Vagina (tissue), 2 donors: ENCODE data around the gene ANK2. TPM values are rescaled to one million over a fixed set of nuclear protein-coding genes. Genes with fewer than 3 reads are reported as not detected.

Experiments
- DNase-seq, 2 donors: peaks; one replicate each; pipeline ENCODE4 v3.0.0-alpha.2; 2017; ENCODE audit errors: extremely low spot score in 2 of 2
- H3K27ac ChIP-seq: fragments of 200-600 bp; sonication (generic); one replicate; pipeline ENCODE4 v1.5.1; 2019
- H3K27me3 ChIP-seq: fragments of 200-600 bp; sonication (generic); one replicate; pipeline ENCODE4 v1.5.1; 2019
- H3K36me3 ChIP-seq, 2 donors: fragments of 200-600 bp; sonication (generic); one replicate each; pipeline ENCODE4 v1.5.1; 2017 to 2019
- H3K4me1 ChIP-seq: fragments of 200-600 bp; sonication (generic); one replicate; pipeline ENCODE4 v1.5.1; 2019
- H3K4me3 ChIP-seq, 2 donors: fragments of 200-600 bp; sonication (generic); 1 replicate in 1 of 2; 2 replicates in 1 of 2; pipeline ENCODE4 v1.5.1; 2016 to 2019
- H3K9me3 ChIP-seq: fragments of 200-600 bp; sonication (generic); one replicate; pipeline ENCODE4 v1.5.1; 2019
- POLR2A ChIP-seq, 2 donors: fragments of 450-650 bp; IDR thresholded peaks; one replicate each; pipeline ENCODE4 v1.6.1; 2017; ENCODE audit warnings: antibody characterized with exemption in 2 of 2, mild to moderate bottlenecking in 2 of 2, moderate library complexity in 2 of 2
- POLR2AphosphoS5 ChIP-seq, 2 donors: sonication (generic); formaldehyde crosslinking; IDR thresholded peaks; one replicate each; pipeline ENCODE4 v1.9.0; 2017; ENCODE audit warnings: antibody characterized with exemption in 2 of 2, mild to moderate bottlenecking in 2 of 2, low read depth in 1 of 2; ENCODE audit not compliant: insufficient read depth in 1 of 2
- intact Hi-C: fragments of 100-400 bp; cut with DNase I; formaldehyde crosslinking; loops from one replicate; pipeline ENCODE4 v1.15.1; 2023
- total RNA-seq: library from RNA; depleted of rRNA; stranded (reverse); fragments of >200 nt; gene quantifications from one replicate; pipeline ENCODE4 v1.2.3, GENCODE V29; 2016
- TF ChIP-seq, protein P1 (sequence below), 3 experiments: fragments of 450-650 bp in 2 of 3; fragments of 200-600 bp in 1 of 3; sonication (generic) in 1 of 3; IDR thresholded peaks; one replicate each; pipeline ENCODE4 v1.5.1; 2017 to 2019; ENCODE audit warnings: antibody characterized with exemption in 3 of 3, mild to moderate bottlenecking in 2 of 3, moderate library complexity in 2 of 3

ANK2 gene
- total RNA-seq, 1 donor from 2014 or later: 64.6 TPM

DNA sequence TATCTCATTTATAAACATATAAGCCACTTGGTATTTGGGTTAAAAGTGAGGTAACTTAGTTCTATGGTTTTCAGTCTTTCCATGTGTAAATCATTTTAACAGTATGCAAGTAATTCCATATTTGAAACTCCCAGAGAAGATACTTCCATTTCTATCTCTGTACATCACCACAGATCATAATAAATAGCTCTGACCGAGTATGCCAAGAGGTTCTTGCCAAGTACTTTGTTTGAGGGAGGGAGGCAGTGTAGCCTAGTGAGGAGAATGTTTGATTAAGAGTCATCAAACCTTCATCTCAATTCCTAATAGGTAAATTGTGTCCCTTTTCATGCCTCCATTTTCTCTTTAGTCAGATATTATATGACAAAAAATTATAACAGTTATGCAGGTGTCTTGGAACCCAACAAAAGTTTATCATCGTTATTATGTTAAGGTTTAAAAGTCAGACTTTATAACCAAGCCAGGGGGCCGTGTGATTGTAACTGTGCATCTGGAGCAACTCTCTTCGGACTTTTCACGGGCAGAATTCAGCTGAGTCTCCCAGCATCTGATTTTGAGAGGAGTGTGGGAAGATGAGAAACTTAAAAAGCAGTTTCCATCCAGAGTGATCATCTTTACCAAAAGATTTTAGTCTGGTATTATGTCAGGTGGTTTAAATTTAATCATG, 123.8 kb downstream of the ANK2 start:
- H3K4me1 ChIP-seq: peaks cover 6% of the 10 kb centered on the region
- TF ChIP-seq, protein P1, sequence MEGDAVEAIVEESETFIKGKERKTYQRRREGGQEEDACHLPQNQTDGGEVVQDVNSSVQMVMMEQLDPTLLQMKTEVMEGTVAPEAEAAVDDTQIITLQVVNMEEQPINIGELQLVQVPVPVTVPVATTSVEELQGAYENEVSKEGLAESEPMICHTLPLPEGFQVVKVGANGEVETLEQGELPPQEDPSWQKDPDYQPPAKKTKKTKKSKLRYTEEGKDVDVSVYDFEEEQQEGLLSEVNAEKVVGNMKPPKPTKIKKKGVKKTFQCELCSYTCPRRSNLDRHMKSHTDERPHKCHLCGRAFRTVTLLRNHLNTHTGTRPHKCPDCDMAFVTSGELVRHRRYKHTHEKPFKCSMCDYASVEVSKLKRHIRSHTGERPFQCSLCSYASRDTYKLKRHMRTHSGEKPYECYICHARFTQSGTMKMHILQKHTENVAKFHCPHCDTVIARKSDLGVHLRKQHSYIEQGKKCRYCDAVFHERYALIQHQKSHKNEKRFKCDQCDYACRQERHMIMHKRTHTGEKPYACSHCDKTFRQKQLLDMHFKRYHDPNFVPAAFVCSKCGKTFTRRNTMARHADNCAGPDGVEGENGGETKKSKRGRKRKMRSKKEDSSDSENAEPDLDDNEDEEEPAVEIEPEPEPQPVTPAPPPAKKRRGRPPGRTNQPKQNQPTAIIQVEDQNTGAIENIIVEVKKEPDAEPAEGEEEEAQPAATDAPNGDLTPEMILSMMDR (IDR thresholded peaks at IDR 0.05): no peak
- H3K4me3 ChIP-seq: no peak overlapping the region
- H3K9me3 ChIP-seq: no peaks in the 10 kb centered on the region
- intact Hi-C loops: no loop called here
- DNase-seq: no peak
- H3K36me3 ChIP-seq: no peaks in the 10 kb centered on the region
- no peaks in the 10 kb centered on the region for H3K27me3 ChIP-seq
- H3K27ac ChIP-seq: no peak overlapping the region

DNA sequence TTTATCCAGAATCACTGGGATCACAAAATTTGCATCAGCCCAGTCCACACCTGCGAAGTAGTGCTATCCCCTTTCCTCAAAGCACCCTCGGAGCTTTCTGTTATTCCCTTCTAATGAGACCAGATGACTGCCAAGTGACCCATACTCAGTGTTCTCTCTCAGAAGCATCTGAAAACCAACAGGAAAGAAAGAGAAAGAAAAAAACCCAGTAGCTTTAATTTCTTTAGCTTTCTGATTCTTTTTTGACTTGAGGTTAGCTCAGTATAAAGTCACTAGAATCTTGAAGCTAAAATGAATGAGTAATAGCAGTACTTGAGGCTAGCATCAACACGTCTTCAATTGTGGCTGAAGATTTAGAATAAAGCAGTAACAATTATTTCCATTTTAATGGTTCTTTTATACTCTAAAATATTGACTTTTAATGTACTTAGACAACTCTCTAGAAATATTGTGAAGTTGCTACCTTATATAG, 124.4 kb downstream of the ANK2 start:
- H3K4me3 ChIP-seq: no peak overlapping the region
- H3K4me1 ChIP-seq: peaks cover 6% of the 10 kb centered on the region
- TF ChIP-seq POLR2A (IDR thresholded peaks at IDR 0.05) (no peak), POLR2AphosphoS5 (IDR thresholded peaks at IDR 0.05; ENCODE audit: insufficient read depth in 1 of 2, low read depth in 1 of 2) (no peak)
- TF ChIP-seq, protein P1 (IDR thresholded peaks at IDR 0.05): no peak
- no peaks in the 10 kb centered on the region for H3K9me3 ChIP-seq
- no peaks in the 10 kb centered on the region for H3K27me3 ChIP-seq
- no peak overlapping the region for H3K27ac ChIP-seq
- intact Hi-C loops: no loop called here
- H3K36me3 ChIP-seq: no peaks in the 10 kb centered on the region
- DNase-seq: no peak

DNA sequence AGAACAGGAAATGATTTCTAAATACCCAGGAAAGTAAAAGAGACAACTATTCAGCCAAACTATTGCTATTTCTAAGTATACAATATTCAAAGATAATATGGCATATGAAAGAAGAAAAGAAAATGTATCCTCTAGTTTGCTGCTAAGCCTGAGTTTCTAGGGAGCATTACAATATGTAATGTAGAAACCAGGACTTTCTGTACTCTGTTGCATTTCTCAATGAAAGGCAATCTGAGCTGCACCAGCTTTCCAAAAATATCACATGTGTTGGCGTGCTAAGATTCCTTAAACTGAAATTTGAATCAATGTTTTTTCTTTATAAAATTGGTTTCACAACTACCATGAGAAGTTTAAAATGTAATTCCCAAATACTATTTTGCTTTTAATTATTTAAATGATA, 129.6 kb downstream of the ANK2 start:
- H3K27ac ChIP-seq: peak overlapping the region; percentile 1
- no peaks in the 10 kb centered on the region for H3K27me3 ChIP-seq
- H3K36me3 ChIP-seq: no peaks in the 10 kb centered on the region
- no peak for DNase-seq
- no peak overlapping the region for H3K4me3 ChIP-seq
- H3K4me1 ChIP-seq: no peaks in the 10 kb centered on the region
- H3K9me3 ChIP-seq: no peaks in the 10 kb centered on the region
- TF ChIP-seq, protein P1 (IDR thresholded peaks at IDR 0.05): no peak
- no peak for TF ChIP-seq POLR2A (IDR thresholded peaks at IDR 0.05)
- TF ChIP-seq POLR2AphosphoS5 (IDR thresholded peaks at IDR 0.05; ENCODE audit: insufficient read depth in 1 of 2, low read depth in 1 of 2): peak in 1 of 2 donors; percentile 28
- intact Hi-C loops: no loop called here

DNA sequence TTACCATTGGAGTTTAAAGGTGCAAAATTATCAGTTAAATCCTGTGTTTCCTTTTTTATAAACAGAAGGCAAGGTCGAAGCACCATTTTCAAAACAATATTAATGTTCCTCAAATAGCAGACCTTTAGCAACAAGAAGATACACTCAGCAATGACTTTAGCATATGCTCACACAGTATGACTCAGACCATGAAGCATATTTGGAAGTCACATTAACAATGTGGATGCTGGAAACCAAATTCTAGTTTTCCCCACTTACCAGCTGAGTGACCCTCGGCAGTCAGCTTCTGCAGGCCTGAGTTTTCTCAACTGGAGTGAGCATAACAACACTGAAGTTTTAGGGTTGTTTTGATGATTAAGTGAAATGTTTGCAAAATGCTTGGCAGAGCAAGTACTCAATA, 130.5 kb downstream of the ANK2 start:
- Histone ChIP-seq H3K27me3 (no peaks in the 10 kb centered on the region), H3K36me3 (no peaks in the 10 kb centered on the region), H3K9me3 (no peaks in the 10 kb centered on the region), H3K27ac (peak overlapping the region; percentile 16), H3K4me3 (no peak overlapping the region), H3K4me1 (no peaks in the 10 kb centered on the region)
- intact Hi-C loops: no loop called here
- DNase-seq: no peak
- TF ChIP-seq POLR2AphosphoS5 (IDR thresholded peaks at IDR 0.05; ENCODE audit: insufficient read depth in 1 of 2, low read depth in 1 of 2) (no peak), POLR2A (IDR thresholded peaks at IDR 0.05) (no peak)
- TF ChIP-seq, protein P1 (IDR thresholded peaks at IDR 0.05): no peak

- Histone ChIP-seq H3K36me3 (no peaks in the 10 kb centered on the region), H3K9me3 (no peaks in the 10 kb centered on the region), H3K27me3 (no peaks in the 10 kb centered on the region), H3K4me3 (no peak overlapping the region), H3K4me1 (no peaks in the 10 kb centered on the region), H3K27ac (no peak overlapping the region)
- no peak for DNase-seq
- intact Hi-C loops: no loop called here
- TF ChIP-seq, protein P1 (IDR thresholded peaks at IDR 0.05): no peak
- TF ChIP-seq POLR2AphosphoS5 (IDR thresholded peaks at IDR 0.05; ENCODE audit: insufficient read depth in 1 of 2, low read depth in 1 of 2) (no peak), POLR2A (IDR thresholded peaks at IDR 0.05) (no peak)
Observed at GRCh38 chr4:113181289-113182007, 132.0 kb downstream of the ANK2 start.
